ENCODE data around the gene RGS9BP. TPM values are rescaled to one million over a fixed set of nuclear protein-coding genes. Genes with fewer than 3 reads are reported as not detected.

The RGS9BP gene
- total and polyA plus RNA-seq, 2 of the 13 experiments (the other 11 are each of a cell fraction or from before 2014, with no cell fraction given) = 0.01 TPM; not detected in 1

GRCh38 chr19:32691952-32692726 lies 16.5 kb downstream of the RGS9BP start (continued):
- TF ChIP-seq PATZ1 (CRISPR knock-in tag; IDR thresholded peaks at IDR 0.05) = no peak
- no peak for TF ChIP-seq KLF13 (CRISPR knock-in tag; IDR thresholded peaks at IDR 0.05)
- TF ChIP-seq IKZF5 (CRISPR knock-in tag; IDR thresholded peaks at IDR 0.05) = no peak
- TF ChIP-seq MLLT10 (CRISPR knock-in tag; IDR thresholded peaks at IDR 0.05) = no peak
- no peak for TF ChIP-seq TEAD3 (CRISPR knock-in tag; optimal IDR thresholded peaks at IDR 0.05; ENCODE audit: borderline replicate concordance)
- no peak for TF ChIP-seq ZNF34 (CRISPR knock-in tag; IDR thresholded peaks at IDR 0.05; ENCODE audit: borderline replicate concordance)
- 0 out of 2 replicates have a peak, but pooled peaks have one; percentile 28 for TF ChIP-seq PRDM15 (CRISPR knock-in tag; IDR thresholded peaks at IDR 0.05)
- TF ChIP-seq CEBPB (IDR thresholded peaks at IDR 0.05; ENCODE audit: borderline replicate concordance, low read depth, low read length) = no peak
- 0 out of 2 replicates have a peak, but pooled peaks have one; percentile 29 for TF ChIP-seq BATF2 (CRISPR knock-in tag; IDR thresholded peaks at IDR 0.05)
- no peak for TF ChIP-seq NFYB (CRISPR knock-in tag; IDR thresholded peaks at IDR 0.05)
- no peak for TF ChIP-seq THAP11 (CRISPR knock-in tag; IDR thresholded peaks at IDR 0.05)
- no peak for TF ChIP-seq PAF1 (CRISPR knock-in tag; IDR thresholded peaks at IDR 0.05)
- no peak for TF ChIP-seq HMGA1 (CRISPR knock-in tag; conservative IDR thresholded peaks at IDR 0.05)
- TF ChIP-seq TMF1 (CRISPR knock-in tag; IDR thresholded peaks at IDR 0.05; ENCODE audit: low read depth) = peak; percentile 86
- TF ChIP-seq PTBP1 (IDR thresholded peaks at IDR 0.05; ENCODE audit: low read depth, low read length, poor library complexity, severe bottlenecking) = no peak
- no peak for TF ChIP-seq CENPX (CRISPR knock-in tag; IDR thresholded peaks at IDR 0.05)

All from HepG2 (cell line).